ENCODE results near the gene RAB13. TPM values are rescaled to one million over a fixed set of nuclear protein-coding genes. Genes with fewer than 3 reads are reported as not detected.

RAB13 gene
- total RNA-seq, 3 donors from 2014 or later, result 7.0 to 16.0 (median 9.3) TPM

GRCh38 chr1:153940756-153941155 is 45.4 kb downstream of the RAB13 start:
- Mint-ChIP-seq H3K4me3 (no peak overlapping the region), H3K4me1 (ENCODE audit: low read depth) (peaks cover 28% of the 10 kb centered on the region), H3K9me3 (no peaks in the 10 kb centered on the region), H3K27me3 (ENCODE audit: low read depth) (no peaks in the 10 kb centered on the region), H3K36me3 (ENCODE audit: insufficient read depth) (peaks cover 46% of the 10 kb centered on the region)
- no peak for DNase-seq
- ATAC-seq, result no peak

GRCh38 chr1:153939476-153939875 is 46.7 kb downstream of the RAB13 start:
- H3K27me3 Mint-ChIP-seq (ENCODE audit: low read depth), result no peaks in the 10 kb centered on the region
- no peak for ATAC-seq
- H3K36me3 Mint-ChIP-seq (ENCODE audit: insufficient read depth), result peaks cover 52% of the 10 kb centered on the region

GRCh38 chr1:153938996-153939395 is 47.1 kb downstream of the RAB13 start:
- H3K9me3 Mint-ChIP-seq, result no peaks in the 10 kb centered on the region
- DNase-seq, result no peak
- no peak overlapping the region for H3K4me3 Mint-ChIP-seq
- H3K36me3 Mint-ChIP-seq (ENCODE audit: insufficient read depth), result peaks cover 53% of the 10 kb centered on the region
- H3K4me1 Mint-ChIP-seq (ENCODE audit: low read depth), result peaks cover 17% of the 10 kb centered on the region
- ATAC-seq, result no peak
- no peaks in the 10 kb centered on the region for H3K27me3 Mint-ChIP-seq (ENCODE audit: low read depth)

More at GRCh38 chr1:153939476-153939875, 46.7 kb downstream of the RAB13 start:
- Mint-ChIP-seq H3K9me3 (no peaks in the 10 kb centered on the region), H3K4me1 (ENCODE audit: low read depth) (peaks cover 22% of the 10 kb centered on the region), H3K4me3 (no peak overlapping the region)
- DNase-seq, result no peak

GRCh38 chr1:153937331-153937730 is 48.8 kb downstream of the RAB13 start:
- DNase-seq (no peak), ATAC-seq (no peak)
- Mint-ChIP-seq H3K4me1 (ENCODE audit: low read depth) (peaks cover 5% of the 10 kb centered on the region), H3K36me3 (ENCODE audit: insufficient read depth) (peaks cover 46% of the 10 kb centered on the region), H3K27me3 (ENCODE audit: low read depth) (no peaks in the 10 kb centered on the region), H3K4me3 (no peak overlapping the region), H3K9me3 (no peaks in the 10 kb centered on the region)

- H3K4me1 Mint-ChIP-seq (ENCODE audit: low read depth), result peaks cover 2% of the 10 kb centered on the region
- no peaks in the 10 kb centered on the region for H3K9me3 Mint-ChIP-seq
- peaks cover 45% of the 10 kb centered on the region for H3K36me3 Mint-ChIP-seq (ENCODE audit: insufficient read depth)
- DNase-seq, result no peak
- H3K27me3 Mint-ChIP-seq (ENCODE audit: low read depth), result no peaks in the 10 kb centered on the region
- ATAC-seq, result no peak
- no peak overlapping the region for H3K4me3 Mint-ChIP-seq
These were observed 49.9 kb downstream of the RAB13 start for GRCh38 chr1:153936011-153936802.

- DNase-seq (no peak), ATAC-seq (no peak)
- Mint-ChIP-seq H3K4me1 (ENCODE audit: low read depth) (no peaks in the 10 kb centered on the region), H3K27me3 (ENCODE audit: low read depth) (no peaks in the 10 kb centered on the region), H3K9me3 (no peaks in the 10 kb centered on the region), H3K4me3 (no peak overlapping the region), H3K36me3 (ENCODE audit: insufficient read depth) (peaks cover 36% of the 10 kb centered on the region)
These were observed 51.4 kb downstream of the RAB13 start for GRCh38 chr1:153934746-153935145.

GRCh38 chr1:153933955-153934354 is 52.2 kb downstream of the RAB13 start:
- H3K27me3 Mint-ChIP-seq (ENCODE audit: low read depth), result no peaks in the 10 kb centered on the region
- no peaks in the 10 kb centered on the region for H3K4me1 Mint-ChIP-seq (ENCODE audit: low read depth)
- ATAC-seq, result no peak
- no peaks in the 10 kb centered on the region for H3K9me3 Mint-ChIP-seq
- H3K36me3 Mint-ChIP-seq (ENCODE audit: insufficient read depth), result peaks cover 28% of the 10 kb centered on the region
- no peak for DNase-seq
- H3K4me3 Mint-ChIP-seq, result no peak overlapping the region

- Mint-ChIP-seq H3K36me3 (ENCODE audit: insufficient read depth) (peaks cover 28% of the 10 kb centered on the region), H3K4me1 (ENCODE audit: low read depth) (no peaks in the 10 kb centered on the region), H3K27me3 (ENCODE audit: low read depth) (no peaks in the 10 kb centered on the region), H3K9me3 (no peaks in the 10 kb centered on the region), H3K4me3 (no peak overlapping the region)
- ATAC-seq (no peak), DNase-seq (no peak)
These were observed 52.7 kb downstream of the RAB13 start for GRCh38 chr1:153933430-153933829.

GRCh38 chr1:153932156-153933131 is 53.7 kb downstream of the RAB13 start:
- Mint-ChIP-seq H3K4me1 (ENCODE audit: low read depth) (peaks cover 4% of the 10 kb centered on the region), H3K27me3 (ENCODE audit: low read depth) (no peaks in the 10 kb centered on the region), H3K4me3 (no peak overlapping the region), H3K36me3 (ENCODE audit: insufficient read depth) (peaks cover 25% of the 10 kb centered on the region), H3K9me3 (no peaks in the 10 kb centered on the region)
- ATAC-seq (no peak), DNase-seq (no peak)

Other genes with a start within 250 kb of the RAB13 start
- gene SLC27A3, start 210.9 kb downstream of the RAB13 start, total RNA-seq, result 1 to 10 TPM; 3.8 to 6.0 (median 6.0) TPM
- 10 to 100 TPM; 57.3 to 58.3 (median 57.7) TPM for gene GATAD2B, start 63.4 kb downstream of the RAB13 start, total RNA-seq
- 100 to 1,000 TPM; 110 to 117 (median 115) TPM for gene DENND4B, start 39.6 kb downstream of the RAB13 start, total RNA-seq
- gene CRTC2, start 27.7 kb downstream of the RAB13 start, total RNA-seq, result 10 to 100 TPM; 43.7 to 56.0 (median 51.7) TPM
- 10 to 100 TPM; 72.6 to 79.3 (median 73.9) TPM for gene SLC39A1, start 22.8 kb downstream of the RAB13 start, total RNA-seq
- 1 to 10 TPM; 4.2 to 4.3 (median 4.3) TPM for gene CREB3L4, start 18.4 kb downstream of the RAB13 start, total RNA-seq
- gene JTB, start 8.7 kb downstream of the RAB13 start, total RNA-seq, result 100 to 1,000 TPM; 257 to 294 (median 273) TPM
- gene RPS27, start 4.4 kb upstream of the RAB13 start, total RNA-seq, result 1,000 to 10,000 TPM; 2,132 to 2,236 (median 2,176) TPM
- under 1 TPM; 0.05 to 0.08 (median 0.08) TPM for gene NUP210L, start 168.7 kb upstream of the RAB13 start, total RNA-seq
- gene TPM3, start 205.8 kb upstream of the RAB13 start, total RNA-seq, result 100 to 1,000 TPM; 788 to 834 (median 808) TPM
- gene CFAP141, start 220.0 kb upstream of the RAB13 start, total RNA-seq, result not detected
- 100 to 1,000 TPM; 299 to 328 (median 318) TPM for gene UBAP2L, start 234.6 kb upstream of the RAB13 start, total RNA-seq